Neural progenitor cell (in vitro differentiated cells): Measurements from ENCODE around the gene SLC43A2. TPM values are rescaled to one million over a fixed set of nuclear protein-coding genes. Genes with fewer than 3 reads are reported as not detected.
A peak's percentile ranks its signal among the peaks of the same experiment; 100 is the strongest.

Experiments
- DNase-seq: peaks from one replicate; pipeline ENCODE4 v3.0.0-alpha.2; 2016; ENCODE audit warnings: low spot score
- H2AFZ ChIP-seq: fragments of 200-600 bp; sonication (generic); replicated peaks from 2 replicates; pipeline ENCODE4 v1.6.1; 2016; ENCODE audit warnings: antibody characterized with exemption
- H3F3A ChIP-seq: fragments of 200-600 bp; sonication (generic); 2 replicates; pipeline ENCODE4 v1.6.1; 2016; ENCODE audit warnings: antibody characterized with exemption, low read depth
- H3K27ac ChIP-seq: fragments of 200-600 bp; sonication (generic); 2 replicates; pipeline ENCODE4 v1.5.1; 2016; ENCODE audit warnings: mild to moderate bottlenecking
- H3K27me3 ChIP-seq: fragments of 200-600 bp; sonication (generic); 2 replicates; pipeline ENCODE4 v1.6.1; 2016; ENCODE audit warnings: mild to moderate bottlenecking, moderate library complexity
- H3K36me3 ChIP-seq: fragments of 200-600 bp; sonication (generic); 2 replicates; pipeline ENCODE4 v1.5.1; 2016
- H3K4me1 ChIP-seq: fragments of 200-600 bp; sonication (generic); 2 replicates; pipeline ENCODE4 v1.6.1; 2016; ENCODE audit warnings: mixed run types
- H3K4me2 ChIP-seq: fragments of 200-600 bp; sonication (generic); 2 replicates; pipeline ENCODE4 v1.6.1; 2016
- H3K4me3 ChIP-seq: fragments of 200-600 bp; sonication (generic); 2 replicates; pipeline ENCODE4 v1.5.1; 2016
- H3K79me2 ChIP-seq: fragments of 200-600 bp; sonication (generic); 2 replicates; pipeline ENCODE4 v1.6.1; 2016; ENCODE audit warnings: low read depth
- H3K9ac ChIP-seq: fragments of 200-600 bp; sonication (generic); 2 replicates; pipeline ENCODE4 v1.6.1; 2016
- H3K9me3 ChIP-seq: fragments of 200-600 bp; sonication (generic); 2 replicates; pipeline ENCODE4 v1.5.1; 2016; ENCODE audit warnings: low read depth
- H4K20me1 ChIP-seq: fragments of 200-600 bp; sonication (generic); 2 replicates; pipeline ENCODE4 v1.6.1; 2016; ENCODE audit warnings: low read depth
- H3K27ac Mint-ChIP-seq: 3 replicates; pipeline ENCODE4 v1.8.0; 2021; ENCODE audit warnings: mixed read lengths
- H3K27me3 Mint-ChIP-seq: 2 replicates; pipeline ENCODE4 v1.8.0; 2022; ENCODE audit warnings: low read depth, mild to moderate bottlenecking, inconsistent platforms, moderate library complexity, mixed read lengths; ENCODE audit not compliant: insufficient read depth
- H3K36me3 Mint-ChIP-seq: 3 replicates; pipeline ENCODE4 v1.8.0; 2021; ENCODE audit warnings: mixed read lengths
- H3K4me1 Mint-ChIP-seq: 3 replicates; pipeline ENCODE4 v1.8.0; 2021; ENCODE audit warnings: mixed read lengths
- H3K4me3 Mint-ChIP-seq: 3 replicates; pipeline ENCODE4 v1.8.0; 2021; ENCODE audit warnings: mild to moderate bottlenecking, moderate library complexity, mixed read lengths
- H3K9me3 Mint-ChIP-seq: 3 replicates; pipeline ENCODE4 v1.8.0; 2020; ENCODE audit warnings: mixed read lengths
- EZH2 ChIP-seq: fragments of 200-600 bp; sonication (generic); IDR thresholded peaks from 2 replicates; pipeline ENCODE4 v1.6.1; 2017; ENCODE audit warnings: antibody characterized with exemption, mild to moderate bottlenecking, moderate library complexity
- EZH2phosphoT487 ChIP-seq: fragments of 200-600 bp; sonication (generic); IDR thresholded peaks from 2 replicates; pipeline ENCODE4 v1.6.1; 2017; ENCODE audit warnings: antibody characterized with exemption
- total RNA-seq: library from RNA; depleted of rRNA; stranded (reverse); fragments of >200 nt; gene quantifications from 2 replicates; pipeline ENCODE4 v1.2.3, GENCODE V29; 2015; ENCODE audit warnings: low replicate concordance
- TF ChIP-seq, protein P1 (sequence below): fragments of 200-600 bp; sonication (generic); IDR thresholded peaks from 2 replicates; pipeline ENCODE4 v1.5.1; 2017; ENCODE audit warnings: antibody characterized with exemption, mild to moderate bottlenecking

SLC43A2 gene
- total RNA-seq, 1 donor from 2014 or later: 6.8 TPM

- H3K9me3 Mint-ChIP-seq: no peaks in the 10 kb centered on the region
- DNase-seq: peak; percentile 79
- Histone ChIP-seq H3K36me3 (no peaks in the 10 kb centered on the region), H3F3A (peaks cover 16% of the 10 kb centered on the region), H3K79me2 (no peaks in the 10 kb centered on the region), H3K9me3 (no peaks in the 10 kb centered on the region), H2AFZ (peak overlapping the region; percentile 84), H4K20me1 (no peaks in the 10 kb centered on the region), H3K4me2 (peak overlapping the region; percentile 62), H3K27me3 (peaks cover 8% of the 10 kb centered on the region), H3K4me3 (no peak overlapping the region), H3K9ac (no peak overlapping the region), H3K27ac (peak overlapping the region; percentile 38), H3K4me1 (peaks cover 14% of the 10 kb centered on the region)
- TF ChIP-seq, protein P1, sequence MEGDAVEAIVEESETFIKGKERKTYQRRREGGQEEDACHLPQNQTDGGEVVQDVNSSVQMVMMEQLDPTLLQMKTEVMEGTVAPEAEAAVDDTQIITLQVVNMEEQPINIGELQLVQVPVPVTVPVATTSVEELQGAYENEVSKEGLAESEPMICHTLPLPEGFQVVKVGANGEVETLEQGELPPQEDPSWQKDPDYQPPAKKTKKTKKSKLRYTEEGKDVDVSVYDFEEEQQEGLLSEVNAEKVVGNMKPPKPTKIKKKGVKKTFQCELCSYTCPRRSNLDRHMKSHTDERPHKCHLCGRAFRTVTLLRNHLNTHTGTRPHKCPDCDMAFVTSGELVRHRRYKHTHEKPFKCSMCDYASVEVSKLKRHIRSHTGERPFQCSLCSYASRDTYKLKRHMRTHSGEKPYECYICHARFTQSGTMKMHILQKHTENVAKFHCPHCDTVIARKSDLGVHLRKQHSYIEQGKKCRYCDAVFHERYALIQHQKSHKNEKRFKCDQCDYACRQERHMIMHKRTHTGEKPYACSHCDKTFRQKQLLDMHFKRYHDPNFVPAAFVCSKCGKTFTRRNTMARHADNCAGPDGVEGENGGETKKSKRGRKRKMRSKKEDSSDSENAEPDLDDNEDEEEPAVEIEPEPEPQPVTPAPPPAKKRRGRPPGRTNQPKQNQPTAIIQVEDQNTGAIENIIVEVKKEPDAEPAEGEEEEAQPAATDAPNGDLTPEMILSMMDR: no peak
- TF ChIP-seq EZH2: no peak
- no peak for TF ChIP-seq EZH2phosphoT487
- no peaks in the 10 kb centered on the region for H3K36me3 Mint-ChIP-seq
- H3K27ac Mint-ChIP-seq: peak overlapping the region; percentile 95
- H3K4me3 Mint-ChIP-seq: peak overlapping the region; percentile 38
- H3K27me3 Mint-ChIP-seq: peaks cover 14% of the 10 kb centered on the region
- H3K4me1 Mint-ChIP-seq: peaks cover 30% of the 10 kb centered on the region
Measured at GRCh38 chr17:1638171-1638590, 9.5 kb upstream of the SLC43A2 start.

DNA sequence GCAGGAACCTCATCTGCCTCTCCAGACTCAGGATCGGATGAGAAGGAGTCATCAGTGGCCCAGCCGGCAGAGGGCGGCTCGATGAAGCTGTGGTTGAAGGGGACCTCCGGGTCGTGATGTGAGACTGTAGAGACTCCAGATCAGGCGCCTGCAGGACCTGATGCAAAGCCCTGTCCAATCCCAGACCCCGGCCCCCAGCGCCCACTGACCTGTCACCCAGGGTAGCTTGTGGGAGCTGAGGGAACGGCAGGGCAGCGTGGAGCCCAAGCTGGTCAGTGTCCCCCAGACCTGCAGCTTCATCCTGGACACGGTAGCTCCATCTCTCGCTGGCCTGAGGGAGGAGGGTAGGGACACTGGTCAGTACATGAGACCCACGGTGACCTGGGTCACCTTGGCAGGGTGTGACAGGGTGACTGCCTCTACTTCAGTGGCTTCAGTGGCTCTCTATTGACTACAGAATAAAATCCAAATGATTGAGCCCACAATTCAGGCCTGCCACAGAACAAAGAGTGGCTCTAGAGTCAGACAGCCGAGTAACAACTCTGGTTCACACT is 8.2 kb upstream of the SLC43A2 start:
- no peak overlapping the region for H3K4me2 ChIP-seq
- H3K27me3 ChIP-seq: peaks cover 3% of the 10 kb centered on the region
- H3K4me3 Mint-ChIP-seq: no peak overlapping the region
- no peaks in the 10 kb centered on the region for H3K36me3 ChIP-seq
- no peak for DNase-seq
- peaks cover 11% of the 10 kb centered on the region for H3F3A ChIP-seq
- no peaks in the 10 kb centered on the region for H4K20me1 ChIP-seq
- H3K36me3 Mint-ChIP-seq: no peaks in the 10 kb centered on the region
- no peaks in the 10 kb centered on the region for H3K9me3 ChIP-seq
- H3K27me3 Mint-ChIP-seq: peaks cover 7% of the 10 kb centered on the region
- no peak overlapping the region for H3K4me3 ChIP-seq
- H3K4me1 Mint-ChIP-seq: peaks cover 30% of the 10 kb centered on the region
- peak overlapping the region; percentile 58 for H3K27ac Mint-ChIP-seq
- no peak overlapping the region for H3K9ac ChIP-seq
- H3K9me3 Mint-ChIP-seq: no peaks in the 10 kb centered on the region
- TF ChIP-seq EZH2phosphoT487 (no peak), EZH2 (no peak)
- TF ChIP-seq, protein P1: no peak
- no peak overlapping the region for H3K27ac ChIP-seq
- H2AFZ ChIP-seq: no peak overlapping the region
- no peaks in the 10 kb centered on the region for H3K79me2 ChIP-seq
- peaks cover 14% of the 10 kb centered on the region for H3K4me1 ChIP-seq

- H3K36me3 ChIP-seq: no peaks in the 10 kb centered on the region
- no peak overlapping the region for H3K9ac ChIP-seq
- no peak overlapping the region for H3K4me3 ChIP-seq
- Mint-ChIP-seq H3K4me3 (no peak overlapping the region), H3K27ac (no peak overlapping the region), H3K36me3 (no peaks in the 10 kb centered on the region), H3K9me3 (no peaks in the 10 kb centered on the region), H3K4me1 (peaks cover 30% of the 10 kb centered on the region), H3K27me3 (peaks cover 4% of the 10 kb centered on the region)
- no peak for TF ChIP-seq EZH2phosphoT487
- TF ChIP-seq EZH2: no peak
- TF ChIP-seq, protein P1: no peak
- no peak overlapping the region for H3K4me2 ChIP-seq
- H3K9me3 ChIP-seq: no peaks in the 10 kb centered on the region
- no peak for DNase-seq
- H3F3A ChIP-seq: peaks cover 8% of the 10 kb centered on the region
- H3K27me3 ChIP-seq: peaks cover 11% of the 10 kb centered on the region
- no peak overlapping the region for H3K27ac ChIP-seq
- no peak overlapping the region for H2AFZ ChIP-seq
- H3K79me2 ChIP-seq: no peaks in the 10 kb centered on the region
- peaks cover 14% of the 10 kb centered on the region for H3K4me1 ChIP-seq
- H4K20me1 ChIP-seq: no peaks in the 10 kb centered on the region
Measured at GRCh38 chr17:1635675-1636465, 7.2 kb upstream of the SLC43A2 start.
